ENCODE data around the gene PLXNB3. TPM values are rescaled to one million over a fixed set of nuclear protein-coding genes. Genes with fewer than 3 reads are reported as not detected.
"Not testable (repeated sequence)": the region's sequence is repeated elsewhere in the genome, so short reads cannot be mapped to it uniquely, and the experiment has no call there.

PLXNB3 gene
- total RNA-seq (2014; rRNA removed): 5.0 and 9.7 TPM in 2 replicates
- polyA plus RNA-seq (2012): 6.4 TPM

DNA sequence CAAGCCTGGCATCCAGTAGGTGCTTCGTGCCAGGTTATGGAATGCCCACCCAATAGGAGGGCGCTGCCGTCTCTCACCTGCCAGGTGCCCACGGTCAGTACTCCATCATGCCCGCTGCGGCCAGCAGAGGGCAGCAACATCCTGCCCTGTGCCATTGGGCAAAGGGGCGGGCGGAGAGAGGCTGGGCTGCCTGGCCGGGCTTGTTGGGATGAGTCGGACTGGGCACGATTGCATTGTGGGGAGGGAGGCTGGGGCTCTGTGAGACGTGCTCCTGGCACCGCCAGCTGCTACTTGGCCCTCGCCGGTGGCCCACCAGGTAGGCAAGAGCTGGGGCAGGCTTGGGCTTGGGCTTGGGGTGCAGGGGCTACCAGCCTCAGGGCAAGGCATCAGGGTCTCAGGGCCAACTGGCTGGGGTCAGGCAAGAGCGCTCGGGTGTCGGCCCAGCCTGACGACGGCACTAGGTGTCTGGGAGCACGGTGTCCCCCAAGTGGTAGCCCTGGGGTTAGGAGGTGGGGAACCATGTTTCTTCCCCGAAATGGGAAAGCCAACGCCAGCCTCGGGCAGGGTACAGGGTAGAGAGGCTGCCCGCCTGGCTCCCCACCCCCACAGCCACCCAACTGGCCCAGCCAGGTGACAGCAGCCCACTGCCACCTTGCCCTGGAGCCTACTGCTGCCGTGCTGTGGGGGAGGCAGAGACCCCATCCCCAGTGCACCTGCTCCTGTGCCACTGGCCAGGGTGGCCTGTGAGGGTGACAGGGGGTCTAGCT lies at the start of gene PLXNB3:
Gene PLXNB3 (plus strand): TSS at position 261 of the 767 bp plus-strand sequence. CDS start 1,287 bp downstream, outside the sequence.
- DNase-seq (ENCODE audit: low read depth): peak; percentile 67

DNA sequence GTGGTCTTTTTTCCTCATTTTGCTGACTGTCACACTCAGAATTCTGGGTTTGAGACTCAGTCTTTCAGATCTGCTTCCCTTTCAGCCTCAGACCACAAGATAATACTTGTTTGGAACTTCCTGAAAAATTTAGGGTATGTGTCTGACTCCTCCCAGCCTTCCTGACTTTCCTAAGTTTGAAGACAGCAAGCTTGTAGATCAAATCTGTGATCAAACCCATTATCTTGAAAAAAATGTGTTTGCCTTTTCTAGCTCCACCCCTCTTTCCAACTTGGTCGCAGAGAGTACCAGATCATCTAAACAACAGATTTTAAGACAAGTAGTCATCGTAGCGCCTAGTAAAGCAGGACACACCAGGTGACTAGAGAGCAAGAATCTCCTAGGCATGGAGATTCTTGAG lies 49.8 kb upstream of the PLXNB3 start:
- no peak for DNase-seq (ENCODE audit: low read depth)

DNA sequence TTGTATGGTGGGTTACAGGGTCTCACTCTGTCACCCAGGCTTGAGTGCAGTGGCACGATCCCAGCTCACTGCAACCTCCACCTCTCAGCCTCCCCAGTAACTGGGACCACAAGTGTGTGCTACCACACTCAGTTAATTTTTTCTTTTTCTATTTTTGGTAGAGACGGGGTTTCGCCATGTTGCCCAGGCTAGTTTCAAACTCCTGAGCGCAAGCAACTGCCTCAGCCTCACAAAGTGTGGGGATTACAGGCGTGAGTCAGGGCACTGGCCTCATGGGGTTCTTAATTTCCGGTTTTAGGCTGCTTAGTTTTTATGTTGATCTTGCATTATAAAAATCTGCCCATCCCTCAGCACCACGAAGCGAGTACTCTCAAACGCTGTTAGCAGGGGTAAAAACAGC lies 46.6 kb upstream of the PLXNB3 start:
- no peak for DNase-seq (ENCODE audit: low read depth)

DNA sequence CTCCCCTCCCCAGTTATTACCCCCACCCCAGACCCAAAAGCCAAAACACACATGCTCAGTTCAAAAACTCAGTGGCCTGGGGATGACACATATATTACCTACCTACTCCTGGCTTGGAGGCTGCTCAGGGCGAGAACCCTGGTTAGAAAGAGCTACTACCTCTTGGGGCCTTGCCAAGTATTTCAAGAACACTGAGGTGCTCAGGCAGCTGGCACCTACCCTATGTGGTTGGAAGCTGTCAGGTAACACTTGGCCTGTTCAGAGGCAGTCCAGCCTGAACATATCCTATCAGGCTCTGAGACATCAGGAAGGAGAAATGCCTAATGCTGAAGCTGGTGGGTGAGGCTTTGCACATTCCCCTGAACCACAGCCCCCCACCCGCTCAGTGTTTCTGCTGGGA lies 44.8 kb upstream of the PLXNB3 start:
- DNase-seq (ENCODE audit: low read depth): no peak

DNA sequence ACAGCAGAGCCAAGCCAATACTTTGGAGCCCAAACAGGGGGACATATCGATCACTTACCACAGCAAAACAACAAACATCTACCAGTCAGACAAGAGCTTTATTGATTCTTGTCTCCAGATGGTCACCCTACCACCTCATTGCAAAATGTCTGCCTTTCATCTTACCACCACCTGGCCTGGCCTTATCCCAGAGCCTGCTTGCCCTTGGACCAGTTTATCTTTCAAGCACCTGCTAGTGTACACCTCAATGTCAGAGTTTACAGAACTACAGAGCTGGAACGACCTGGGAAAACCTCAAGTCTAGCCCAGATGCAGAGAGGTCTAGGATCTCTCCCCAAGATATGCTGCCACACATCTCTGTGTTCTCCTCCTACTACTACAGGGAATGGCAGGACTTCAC lies 44.3 kb upstream of the PLXNB3 start:
- no peak for DNase-seq (ENCODE audit: low read depth)

DNA sequence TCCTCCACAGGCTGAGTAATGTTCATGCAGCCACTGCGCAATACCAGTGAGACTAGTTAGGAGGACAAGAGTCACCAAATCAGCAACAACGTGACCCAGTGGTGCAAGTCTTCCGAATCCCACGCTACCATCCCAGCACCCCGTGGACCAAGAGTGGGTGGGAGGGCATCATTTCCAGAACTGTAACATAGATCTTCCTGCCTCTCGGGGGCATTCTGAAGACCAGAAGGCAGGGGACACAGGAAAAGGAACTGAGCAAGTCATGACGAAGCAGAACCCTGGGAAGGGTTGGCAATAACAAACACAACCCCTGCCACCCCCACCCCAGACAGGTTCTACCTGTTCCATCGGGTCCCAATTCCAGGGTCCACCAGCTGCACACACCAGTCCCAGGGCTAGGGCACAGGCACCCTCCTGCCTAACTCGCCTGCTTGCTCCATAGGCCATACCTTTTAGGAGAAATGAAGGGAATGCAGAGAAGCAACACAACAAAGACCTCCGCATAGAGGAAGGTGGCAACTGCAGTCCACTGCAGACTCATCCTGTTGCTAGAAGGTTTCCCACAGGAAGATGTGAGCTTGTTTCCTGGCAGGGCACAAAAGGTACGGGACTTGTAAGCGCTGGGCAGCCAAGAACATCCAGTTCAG lies 41.2 kb upstream of the PLXNB3 start:
- no peak for DNase-seq (ENCODE audit: low read depth)

DNA sequence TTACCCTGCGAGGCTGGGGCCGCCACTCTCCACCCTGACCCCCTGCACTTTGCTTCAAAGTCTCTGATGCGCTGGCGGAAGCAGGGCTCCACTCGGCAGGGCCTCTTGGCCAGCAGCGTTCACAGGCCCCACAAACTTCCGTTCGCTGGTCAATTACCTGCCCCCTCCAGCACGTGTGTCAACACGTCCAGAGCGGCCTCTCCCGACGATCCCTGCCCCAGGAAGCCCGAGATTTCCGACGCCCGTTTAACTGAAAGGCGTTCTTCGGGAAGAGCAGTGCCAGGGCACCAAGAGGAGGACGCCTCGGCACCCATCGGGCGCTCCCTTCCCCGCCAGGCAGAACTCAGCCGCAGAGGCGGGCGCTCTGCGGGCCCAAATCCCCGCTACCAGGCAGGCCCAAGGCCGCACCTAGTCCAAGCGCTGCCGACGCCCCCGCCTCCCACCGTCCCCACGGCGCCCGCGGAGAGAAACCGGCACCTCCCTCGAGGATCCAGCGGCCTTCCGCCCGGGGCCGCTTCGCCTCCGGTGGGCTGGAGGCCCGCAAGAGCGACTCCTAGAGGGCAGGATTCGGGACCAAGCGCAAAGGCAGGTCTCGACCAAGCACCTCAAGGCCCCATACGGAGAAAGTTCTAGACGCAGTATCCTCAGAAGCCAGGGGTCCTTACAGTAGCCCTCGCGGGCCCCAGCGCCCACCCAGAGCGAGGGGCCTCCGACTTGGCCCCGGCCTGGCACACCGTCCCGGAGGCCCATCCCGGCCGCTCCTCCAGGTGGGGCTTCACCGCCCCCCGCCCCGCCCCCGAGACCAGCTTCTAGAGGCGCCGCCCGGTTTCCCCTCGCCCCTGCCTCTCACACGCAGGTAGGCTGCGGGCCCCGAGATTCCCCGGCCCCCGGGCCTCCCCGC lies 40.4 kb upstream of the PLXNB3 start:
- no peak for DNase-seq (ENCODE audit: low read depth)

DNA sequence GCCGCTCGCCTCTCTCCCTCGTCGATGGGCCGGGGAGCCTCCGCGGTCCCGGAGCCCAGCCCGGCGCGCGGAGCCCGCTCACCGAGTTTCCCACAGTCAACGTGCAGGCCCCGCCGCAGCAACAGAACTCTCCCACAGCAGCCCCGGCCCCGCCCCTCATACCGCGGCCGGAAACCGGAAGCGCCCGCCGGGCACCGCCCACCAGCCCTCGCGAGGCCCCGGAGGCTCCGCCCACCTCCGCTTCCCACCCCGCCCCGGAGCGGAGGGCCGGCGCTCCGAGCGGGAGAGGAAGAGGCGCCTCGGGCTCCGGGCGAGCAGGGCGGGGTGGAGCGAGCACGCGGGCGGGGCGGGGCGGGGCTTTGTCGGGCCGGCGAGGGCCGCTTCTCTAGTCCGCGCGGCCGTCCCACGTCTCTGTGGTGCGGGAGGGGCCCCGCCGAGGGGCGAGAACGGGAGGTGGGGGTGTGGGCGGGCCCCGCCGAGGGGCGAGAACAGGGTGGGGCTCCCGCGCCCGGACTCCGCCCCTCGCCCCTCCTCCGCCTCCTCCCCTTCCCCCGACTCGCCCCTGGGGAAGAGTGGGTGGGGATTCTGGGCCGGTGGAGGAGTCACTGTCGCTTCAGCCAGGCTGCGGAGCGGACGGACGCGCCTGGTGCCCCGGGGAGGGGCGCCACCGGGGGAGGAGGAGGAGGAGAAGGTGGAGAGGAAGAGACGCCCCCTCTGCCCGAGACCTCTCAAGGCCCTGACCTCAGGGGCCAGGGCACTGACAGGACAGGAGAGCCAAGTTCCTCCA lies 39.6 kb upstream of the PLXNB3 start, which contains the start of the genes ABCD1 and BCAP31:
Gene ABCD1 (plus strand): TSS at position 605 of the 787 bp plus-strand sequence. CDS start 411 bp downstream, outside the sequence.
Gene BCAP31 (minus strand): TSS at position 136 of the 787 bp plus-strand sequence. CDS start 1,143 bp downstream, outside the sequence.
- DNase-seq (ENCODE audit: low read depth): peak; percentile 84

DNA sequence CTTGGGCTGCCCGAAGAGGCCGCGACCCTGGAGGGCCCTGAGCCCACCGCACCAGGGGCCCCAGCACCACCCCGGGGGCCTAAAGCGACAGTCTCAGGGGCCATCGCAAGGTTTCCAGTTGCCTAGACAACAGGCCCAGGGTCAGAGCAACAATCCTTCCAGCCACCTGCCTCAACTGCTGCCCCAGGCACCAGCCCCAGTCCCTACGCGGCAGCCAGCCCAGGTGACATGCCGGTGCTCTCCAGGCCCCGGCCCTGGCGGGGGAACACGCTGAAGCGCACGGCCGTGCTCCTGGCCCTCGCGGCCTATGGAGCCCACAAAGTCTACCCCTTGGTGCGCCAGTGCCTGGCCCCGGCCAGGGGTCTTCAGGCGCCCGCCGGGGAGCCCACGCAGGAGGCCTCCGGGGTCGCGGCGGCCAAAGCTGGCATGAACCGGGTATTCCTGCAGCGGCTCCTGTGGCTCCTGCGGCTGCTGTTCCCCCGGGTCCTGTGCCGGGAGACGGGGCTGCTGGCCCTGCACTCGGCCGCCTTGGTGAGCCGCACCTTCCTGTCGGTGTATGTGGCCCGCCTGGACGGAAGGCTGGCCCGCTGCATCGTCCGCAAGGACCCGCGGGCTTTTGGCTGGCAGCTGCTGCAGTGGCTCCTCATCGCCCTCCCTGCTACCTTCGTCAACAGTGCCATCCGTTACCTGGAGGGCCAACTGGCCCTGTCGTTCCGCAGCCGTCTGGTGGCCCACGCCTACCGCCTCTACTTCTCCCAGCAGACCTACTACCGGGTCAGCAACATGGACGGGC lies 38.8 kb upstream of the PLXNB3 start:
- DNase-seq (ENCODE audit: low read depth): no peak

DNA sequence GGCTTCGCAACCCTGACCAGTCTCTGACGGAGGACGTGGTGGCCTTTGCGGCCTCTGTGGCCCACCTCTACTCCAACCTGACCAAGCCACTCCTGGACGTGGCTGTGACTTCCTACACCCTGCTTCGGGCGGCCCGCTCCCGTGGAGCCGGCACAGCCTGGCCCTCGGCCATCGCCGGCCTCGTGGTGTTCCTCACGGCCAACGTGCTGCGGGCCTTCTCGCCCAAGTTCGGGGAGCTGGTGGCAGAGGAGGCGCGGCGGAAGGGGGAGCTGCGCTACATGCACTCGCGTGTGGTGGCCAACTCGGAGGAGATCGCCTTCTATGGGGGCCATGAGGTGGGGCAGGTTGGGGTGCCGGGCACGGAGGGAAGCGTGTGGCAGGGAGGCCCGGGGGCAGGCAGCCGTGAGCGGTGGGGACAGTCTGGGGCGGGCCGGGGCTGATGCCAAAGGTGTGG lies 38.2 kb upstream of the PLXNB3 start:
- DNase-seq (ENCODE audit: low read depth): no peak

DNA sequence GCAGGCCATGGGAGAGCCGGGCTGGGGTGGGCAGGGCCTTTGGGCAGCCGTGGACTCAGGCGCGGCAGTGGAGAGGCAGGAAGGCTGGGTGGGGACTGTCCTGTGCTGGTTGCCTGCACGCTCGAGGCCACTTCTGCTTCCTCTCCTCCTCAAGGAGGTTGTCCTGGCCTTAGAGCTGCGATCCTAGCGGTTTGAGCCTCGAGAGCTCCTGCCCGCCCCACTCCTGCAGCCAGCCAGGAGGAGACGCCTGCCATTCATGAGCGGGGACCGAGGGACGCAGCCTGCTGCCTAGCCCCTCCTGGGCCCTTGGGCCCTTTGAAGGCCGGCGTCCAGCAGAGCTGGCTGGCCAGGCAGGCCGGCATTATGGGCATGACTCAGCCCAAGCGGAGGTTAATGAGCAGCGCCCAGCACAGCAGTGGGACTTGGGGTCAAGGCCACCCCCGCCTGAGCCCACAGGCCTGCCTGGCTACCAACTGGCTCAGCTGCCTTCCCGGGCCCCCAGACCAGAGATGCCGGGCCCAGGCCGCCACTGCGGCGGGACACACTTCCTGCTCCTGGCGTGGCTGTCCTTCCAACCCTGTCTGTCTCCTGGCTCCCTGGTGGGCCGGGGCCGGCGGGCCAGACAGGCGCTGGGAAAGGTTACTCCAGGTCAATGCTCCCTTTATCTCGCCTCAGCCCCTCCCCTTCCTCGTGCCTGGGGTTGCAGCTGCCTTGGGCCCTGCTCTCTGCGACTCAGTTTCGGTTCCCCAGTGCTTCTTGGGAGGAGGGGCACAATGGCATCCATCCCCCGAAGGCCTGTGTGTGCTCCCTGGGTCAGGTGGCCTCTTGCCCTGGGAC lies 37.5 kb upstream of the PLXNB3 start:
- peak; percentile 80 for DNase-seq (ENCODE audit: low read depth)

DNA sequence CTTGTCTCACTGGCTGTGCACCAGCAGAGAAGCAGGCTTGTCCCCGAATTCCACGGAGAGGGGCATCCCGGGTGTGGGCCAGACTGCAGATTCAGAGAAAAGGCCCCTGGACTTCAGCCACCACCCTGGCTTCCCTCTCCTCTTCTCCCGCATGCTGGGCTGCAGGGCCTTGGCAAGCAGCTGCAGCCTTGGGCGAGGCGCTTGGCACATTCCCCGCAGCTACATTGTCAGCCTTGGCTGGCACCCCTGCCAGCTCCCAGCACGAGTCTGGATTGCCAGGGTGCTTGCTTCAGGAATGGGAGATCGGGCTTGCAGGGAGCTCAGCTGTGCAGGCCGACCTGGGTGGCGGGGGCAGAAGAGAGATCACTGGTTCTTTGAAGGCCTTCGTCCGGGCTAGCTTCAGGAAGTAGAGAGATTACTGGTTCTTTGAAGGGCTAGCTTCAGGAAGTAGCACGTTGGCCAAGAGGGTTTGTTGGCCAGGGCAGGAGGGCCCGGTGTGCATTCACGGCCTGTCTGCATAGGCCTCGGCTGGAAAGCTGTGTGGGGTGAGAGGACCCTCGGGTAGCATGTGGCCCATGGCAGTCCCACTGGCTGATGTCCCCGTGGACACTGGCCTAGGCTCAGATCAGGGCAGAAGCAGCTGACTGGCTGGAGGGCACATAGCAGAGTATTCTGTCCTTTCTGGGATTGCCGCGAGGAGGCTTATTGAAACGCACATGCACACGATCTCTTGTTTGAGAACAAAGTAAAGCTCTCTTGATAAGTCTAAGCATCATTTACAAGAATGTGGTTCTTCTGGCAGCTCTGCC lies 36.7 kb upstream of the PLXNB3 start:
- peak; percentile 48 for DNase-seq (ENCODE audit: low read depth)

DNA sequence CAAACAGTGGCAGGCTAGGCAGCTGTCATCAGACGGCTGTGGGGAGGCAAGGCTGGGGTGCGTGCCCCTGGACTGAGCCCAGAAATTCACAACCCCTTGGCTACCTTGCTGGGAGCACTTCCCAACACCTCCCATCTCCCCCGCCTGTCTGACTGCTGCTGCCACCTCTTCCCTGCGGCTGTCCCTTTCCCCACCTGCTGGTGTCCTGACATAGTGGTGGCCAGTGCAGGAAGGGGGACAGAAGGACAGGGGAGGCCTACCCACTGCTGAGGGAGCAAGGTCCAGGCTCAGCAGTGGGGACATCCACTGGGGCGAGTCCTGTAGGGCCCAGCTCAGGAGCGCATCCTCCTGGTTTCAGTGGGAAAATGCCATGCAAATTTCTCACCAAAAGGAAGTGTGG lies 36.0 kb upstream of the PLXNB3 start:
- no peak for DNase-seq (ENCODE audit: low read depth)

DNA sequence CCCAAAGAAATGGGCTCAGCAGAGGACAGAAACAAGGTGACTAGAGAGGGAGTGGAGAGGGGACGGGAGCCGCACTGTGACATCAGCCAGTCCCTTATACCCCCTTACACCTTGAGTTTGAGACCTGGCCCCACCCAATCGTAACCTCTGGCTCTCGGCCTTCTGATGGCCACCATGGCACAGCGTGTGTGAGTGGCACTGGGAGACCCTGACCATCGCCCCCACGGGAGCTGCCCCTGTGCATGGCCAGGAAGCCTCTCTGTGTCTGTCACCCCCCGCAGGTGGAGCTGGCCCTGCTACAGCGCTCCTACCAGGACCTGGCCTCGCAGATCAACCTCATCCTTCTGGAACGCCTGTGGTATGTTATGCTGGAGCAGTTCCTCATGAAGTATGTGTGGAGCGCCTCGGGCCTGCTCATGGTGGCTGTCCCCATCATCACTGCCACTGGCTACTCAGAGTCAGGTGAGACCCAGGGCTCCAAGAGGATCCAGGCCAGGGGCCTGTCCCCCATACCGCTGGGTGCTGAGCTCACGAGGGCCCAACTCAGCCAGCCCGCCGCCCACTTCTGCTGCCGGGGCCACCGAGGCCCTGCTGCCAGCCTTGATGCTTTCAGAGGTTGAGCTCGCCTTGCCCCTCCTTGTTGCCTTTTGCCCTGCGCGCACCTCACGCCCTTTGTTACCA lies 35.0 kb upstream of the PLXNB3 start:
- no peak for DNase-seq (ENCODE audit: low read depth)

DNA sequence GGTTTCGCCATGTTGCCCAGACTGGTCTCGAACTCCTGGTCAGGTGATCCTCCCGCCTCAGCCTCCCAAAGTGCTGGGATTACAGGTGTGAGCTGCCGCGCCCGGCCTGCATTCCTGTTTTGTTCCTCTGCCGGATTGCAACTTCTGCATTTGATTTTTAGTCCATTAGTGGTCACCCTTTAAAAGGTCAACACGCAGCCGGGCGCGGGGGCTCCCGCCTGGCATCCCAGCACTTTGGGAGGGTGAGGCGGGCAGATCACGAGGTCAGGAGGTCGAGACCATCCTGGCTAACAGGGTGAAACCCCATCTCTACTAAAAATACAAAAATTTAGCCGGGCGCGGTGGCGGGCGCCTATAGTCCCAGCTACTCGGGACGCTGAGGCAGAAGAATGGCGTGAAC lies 33.9 kb upstream of the PLXNB3 start:
- DNase-seq (ENCODE audit: low read depth): not testable (repeated sequence)

DNA sequence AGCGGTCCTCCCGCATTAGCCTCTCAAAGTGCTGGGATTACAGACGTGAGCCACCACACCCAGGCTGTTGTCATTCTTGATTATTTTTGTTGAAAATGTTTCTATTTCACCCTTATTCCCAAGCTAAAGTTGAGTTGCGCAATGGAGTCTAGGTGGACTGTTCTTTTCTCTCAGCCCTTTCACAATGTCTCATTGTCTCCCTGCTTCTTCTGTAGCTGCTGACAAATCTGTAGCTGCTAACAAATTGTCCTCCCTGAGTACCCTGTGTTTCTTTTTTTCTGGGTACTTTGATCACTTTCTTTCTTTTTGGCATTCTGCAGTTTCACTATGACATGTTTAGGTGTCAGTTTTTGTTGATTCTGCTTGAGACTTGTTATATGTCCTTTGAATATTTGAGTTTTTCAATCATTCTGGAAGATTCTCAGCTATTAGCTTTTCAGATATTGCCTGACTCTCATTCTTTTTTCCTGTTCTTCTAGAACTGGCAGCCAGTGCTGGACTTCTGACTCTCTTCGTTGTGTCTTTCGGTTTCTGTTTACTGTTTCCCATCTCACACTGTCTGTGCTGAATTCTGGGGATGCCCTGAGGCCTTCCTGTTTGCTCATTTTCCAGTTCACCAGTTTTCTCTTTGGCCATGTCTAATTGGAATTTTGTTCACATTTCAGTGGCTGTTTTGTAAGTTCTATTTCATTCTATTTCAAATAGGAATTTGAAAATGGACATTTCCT lies 32.8 kb upstream of the PLXNB3 start:
- no peak for DNase-seq (ENCODE audit: low read depth)

DNA sequence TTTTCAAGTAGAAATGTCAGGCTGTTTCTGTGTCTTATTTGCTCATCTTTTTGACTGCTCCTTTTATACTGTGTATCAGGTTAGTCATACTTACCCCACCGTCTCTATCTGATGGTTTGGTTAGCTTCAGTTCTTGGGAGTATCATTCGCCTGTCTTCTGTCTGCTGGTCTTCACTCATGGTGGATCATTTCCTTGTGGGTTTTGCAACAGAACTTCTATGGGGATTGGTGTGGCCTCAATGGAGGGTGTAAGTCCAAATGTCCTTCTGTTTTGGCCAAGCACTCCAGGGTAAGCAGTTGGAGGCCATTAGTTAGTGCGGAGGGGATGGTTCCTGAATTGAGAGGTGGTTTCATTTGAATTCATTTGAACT lies 32.2 kb upstream of the PLXNB3 start:
- no peak for DNase-seq (ENCODE audit: low read depth)
